ENCODE data around the gene MBOAT7.

DNA sequence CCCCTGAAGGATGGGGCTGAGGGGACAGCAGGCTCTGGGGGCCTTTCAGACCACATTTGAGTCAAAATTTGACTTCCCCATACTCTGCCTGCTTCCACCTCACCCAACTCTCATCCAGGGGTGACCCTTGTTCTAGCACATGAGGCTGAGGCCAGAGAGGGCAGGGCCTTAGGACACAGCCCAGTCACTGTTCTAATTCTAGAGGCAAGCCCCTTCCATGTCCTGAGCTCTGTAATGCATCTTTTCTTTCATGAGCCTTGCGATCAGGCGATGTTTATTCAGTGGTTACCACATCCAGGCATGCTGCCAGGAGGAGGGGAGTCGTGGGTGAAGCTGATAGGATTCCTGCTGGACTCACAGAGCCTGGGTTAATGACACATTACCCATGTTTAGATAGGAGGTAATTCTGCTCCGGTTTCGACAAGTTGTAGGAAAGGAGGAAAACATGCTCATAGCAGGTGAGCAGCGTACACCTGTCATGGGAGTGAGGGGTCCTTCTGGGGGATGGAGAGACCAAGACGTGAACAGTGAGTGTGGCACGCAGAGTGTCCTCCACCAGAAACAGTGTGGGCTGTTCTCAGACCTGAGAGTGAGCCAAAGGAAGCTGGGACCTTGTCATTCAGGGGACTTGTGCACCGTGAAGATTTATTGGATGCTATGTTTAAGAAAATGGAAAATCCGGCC is 20.6 kb upstream of the MBOAT7 start:
- TF ChIP-seq, protein P1, sequence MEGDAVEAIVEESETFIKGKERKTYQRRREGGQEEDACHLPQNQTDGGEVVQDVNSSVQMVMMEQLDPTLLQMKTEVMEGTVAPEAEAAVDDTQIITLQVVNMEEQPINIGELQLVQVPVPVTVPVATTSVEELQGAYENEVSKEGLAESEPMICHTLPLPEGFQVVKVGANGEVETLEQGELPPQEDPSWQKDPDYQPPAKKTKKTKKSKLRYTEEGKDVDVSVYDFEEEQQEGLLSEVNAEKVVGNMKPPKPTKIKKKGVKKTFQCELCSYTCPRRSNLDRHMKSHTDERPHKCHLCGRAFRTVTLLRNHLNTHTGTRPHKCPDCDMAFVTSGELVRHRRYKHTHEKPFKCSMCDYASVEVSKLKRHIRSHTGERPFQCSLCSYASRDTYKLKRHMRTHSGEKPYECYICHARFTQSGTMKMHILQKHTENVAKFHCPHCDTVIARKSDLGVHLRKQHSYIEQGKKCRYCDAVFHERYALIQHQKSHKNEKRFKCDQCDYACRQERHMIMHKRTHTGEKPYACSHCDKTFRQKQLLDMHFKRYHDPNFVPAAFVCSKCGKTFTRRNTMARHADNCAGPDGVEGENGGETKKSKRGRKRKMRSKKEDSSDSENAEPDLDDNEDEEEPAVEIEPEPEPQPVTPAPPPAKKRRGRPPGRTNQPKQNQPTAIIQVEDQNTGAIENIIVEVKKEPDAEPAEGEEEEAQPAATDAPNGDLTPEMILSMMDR (IDR thresholded peaks at IDR 0.05; ENCODE audit: control extremely low read depth in 1 of 3, insufficient read depth in 1 of 3, low read depth in 1 of 3, low read length in 3 of 3), result no peak
- TF ChIP-seq CHD2 (IDR thresholded peaks at IDR 0.05; ENCODE audit: low read length) (no peak), NANOG (IDR thresholded peaks at IDR 0.05; ENCODE audit: insufficient read depth, low read depth, low read length, poor library complexity, severe bottlenecking) (no peak)
